Measurements from ENCODE around the gene PRMT3. TPM values are rescaled to one million over a fixed set of nuclear protein-coding genes. Genes with fewer than 3 reads are reported as not detected.
A peak's percentile ranks its signal among the peaks of the same experiment; 100 is the strongest.

Gene PRMT3
- total and polyA plus RNA-seq, 3 experiments from 2014 or later: 5.4 to 54.4 (median 50.0) TPM

DNA sequence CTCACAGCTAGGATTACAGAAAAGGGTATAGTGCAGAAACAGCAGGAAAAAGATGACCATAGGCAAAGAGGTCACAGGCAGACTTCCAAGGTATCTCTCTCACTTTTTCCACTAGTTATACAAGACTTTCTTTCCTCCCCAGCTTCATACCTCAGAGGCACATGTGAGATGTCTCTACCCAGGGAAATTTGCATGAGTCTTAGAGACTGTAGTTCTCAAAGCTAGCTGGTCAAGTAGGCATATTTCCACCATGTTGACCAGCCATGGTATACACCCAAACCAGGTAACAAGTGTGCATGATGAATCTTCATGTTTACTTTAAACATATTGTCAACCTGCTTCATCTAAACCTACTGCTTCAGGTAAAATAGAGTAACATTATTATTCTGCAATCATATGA, 27.9 kb downstream of the PRMT3 start:
- no peaks in the 10 kb centered on the region for H3K36me3 ChIP-seq (ENCODE audit: insufficient read depth, low read length)
- H3K4me1 Mint-ChIP-seq: peaks cover 1 to 13% (median 3%) of the 10 kb centered on the region in 3 donors
- peaks cover 0 to 2% of the 10 kb centered on the region in 2 donors for H3K27me3 Mint-ChIP-seq
- DNase-seq: no peak
- H3K9me3 ChIP-seq (ENCODE audit: low read length): no peaks in the 10 kb centered on the region
- no peaks in the 10 kb centered on the region for H3K9me3 Mint-ChIP-seq
- no peak overlapping the region for H3K4me3 ChIP-seq (ENCODE audit: low read length)
- no peak overlapping the region for H3K4me3 Mint-ChIP-seq
- ChIA-PET POLR2A (no interaction called here), CTCF (no interaction called here)
- no peaks in the 10 kb centered on the region for H3K27me3 ChIP-seq (ENCODE audit: insufficient read depth, low read length, poor library complexity, severe bottlenecking)
- H3K27ac Mint-ChIP-seq: no peak overlapping the region
- no peak overlapping the region for H3K27ac ChIP-seq (ENCODE audit: low read depth, low read length)
- H3K36me3 Mint-ChIP-seq: peaks cover 12 to 75% (median 31%) of the 10 kb centered on the region in 3 donors
- no peaks in the 10 kb centered on the region for H3K4me1 ChIP-seq (ENCODE audit: insufficient read depth, low read length)

DNA sequence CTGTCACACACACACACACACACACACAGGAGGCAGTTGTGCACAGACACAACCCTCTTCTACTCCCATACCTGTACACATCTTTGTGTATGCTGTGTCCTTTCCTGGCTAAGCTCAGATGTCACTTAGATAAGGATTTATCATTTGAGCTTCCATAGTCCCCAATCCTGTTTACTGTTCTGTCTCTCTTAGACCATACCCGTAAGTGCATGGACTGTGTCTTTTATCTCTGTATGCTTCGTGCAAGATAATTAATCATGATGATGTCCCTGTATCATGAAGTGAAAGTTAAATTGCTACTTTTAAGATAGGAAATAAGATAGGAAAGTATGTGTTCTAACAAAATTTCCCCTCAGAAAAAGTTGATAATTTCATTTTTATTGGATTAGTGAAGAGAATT, 30.3 kb downstream of the PRMT3 start:
- ChIA-PET CTCF (no interaction called here), POLR2A (no interaction called here)
- Histone ChIP-seq H3K4me1 (ENCODE audit: insufficient read depth, low read length) (no peaks in the 10 kb centered on the region), H3K4me3 (ENCODE audit: low read length) (no peak overlapping the region), H3K9me3 (ENCODE audit: low read length) (no peaks in the 10 kb centered on the region), H3K27me3 (ENCODE audit: insufficient read depth, low read length, poor library complexity, severe bottlenecking) (no peaks in the 10 kb centered on the region), H3K27ac (ENCODE audit: low read depth, low read length) (no peak overlapping the region), H3K36me3 (ENCODE audit: insufficient read depth, low read length) (no peaks in the 10 kb centered on the region)
- Mint-ChIP-seq H3K4me1 (peaks cover 2 to 6% (median 3%) of the 10 kb centered on the region in 3 donors), H3K27me3 (peaks cover 0 to 2% of the 10 kb centered on the region in 2 donors), H3K36me3 (peaks cover 9 to 77% (median 33%) of the 10 kb centered on the region in 3 donors), H3K9me3 (no peaks in the 10 kb centered on the region), H3K4me3 (no peak overlapping the region), H3K27ac (peak overlapping the region in 3 of 8 donors; percentile 2 to 70 (median 12))
- DNase-seq: no peak

DNA sequence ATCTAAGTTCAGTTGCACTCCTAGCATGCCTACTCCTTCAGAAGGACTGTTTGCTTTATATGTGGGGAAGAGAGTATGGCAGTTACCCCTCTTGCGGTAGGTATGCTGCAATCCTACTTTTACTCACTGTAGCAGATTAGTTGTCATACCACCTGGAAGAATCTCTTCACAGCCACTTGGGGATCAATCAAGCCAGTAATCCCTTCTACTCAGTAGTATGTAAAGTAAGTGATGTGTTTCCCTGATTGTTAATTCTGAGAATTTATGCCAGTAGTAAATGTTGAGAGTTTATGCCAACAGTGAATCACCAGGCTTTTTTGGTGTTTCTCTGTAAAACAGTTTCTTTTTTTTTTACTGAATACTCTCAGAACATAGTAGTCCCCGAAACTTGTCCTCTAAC, 34.4 kb downstream of the PRMT3 start:
- H3K27ac Mint-ChIP-seq: no peak overlapping the region
- Histone ChIP-seq H3K27ac (ENCODE audit: low read depth, low read length) (no peak overlapping the region), H3K4me1 (ENCODE audit: insufficient read depth, low read length) (no peaks in the 10 kb centered on the region), H3K27me3 (ENCODE audit: insufficient read depth, low read length, poor library complexity, severe bottlenecking) (no peaks in the 10 kb centered on the region), H3K4me3 (ENCODE audit: low read length) (no peak overlapping the region), H3K9me3 (ENCODE audit: low read length) (no peaks in the 10 kb centered on the region), H3K36me3 (ENCODE audit: insufficient read depth, low read length) (no peaks in the 10 kb centered on the region)
- H3K9me3 Mint-ChIP-seq: no peaks in the 10 kb centered on the region
- peaks cover 0 to under 1% of the 10 kb centered on the region in 2 donors for H3K27me3 Mint-ChIP-seq
- ChIA-PET POLR2A (no interaction called here), CTCF (no interaction called here)
- H3K36me3 Mint-ChIP-seq: peaks cover 4 to 64% (median 27%) of the 10 kb centered on the region in 3 donors
- peaks cover 3 to 6% (median 5%) of the 10 kb centered on the region in 3 donors for H3K4me1 Mint-ChIP-seq
- no peak overlapping the region for H3K4me3 Mint-ChIP-seq
- DNase-seq: no peak

DNA sequence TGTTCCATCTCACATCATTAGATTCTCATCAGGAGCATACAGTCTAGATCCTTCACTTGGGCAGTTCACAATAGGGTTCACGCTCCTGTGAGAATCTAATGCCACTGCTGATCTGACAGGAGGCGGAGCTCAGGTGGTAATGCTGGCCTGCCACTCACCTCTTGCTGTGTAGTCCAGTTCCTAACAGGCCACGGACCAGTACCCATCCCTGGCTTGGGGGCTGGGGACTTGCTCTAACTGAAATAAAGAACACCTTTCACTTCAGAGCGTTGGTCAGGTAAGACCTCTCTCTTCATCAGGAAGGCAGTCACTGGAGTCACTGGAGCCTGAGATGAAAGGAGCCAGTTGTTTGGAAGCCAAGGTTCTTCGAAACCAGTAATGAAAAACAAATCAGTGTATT, 41.7 kb downstream of the PRMT3 start:
- CTCF ChIA-PET: no interaction called here
- no peaks in the 10 kb centered on the region for H3K27me3 Mint-ChIP-seq

DNA sequence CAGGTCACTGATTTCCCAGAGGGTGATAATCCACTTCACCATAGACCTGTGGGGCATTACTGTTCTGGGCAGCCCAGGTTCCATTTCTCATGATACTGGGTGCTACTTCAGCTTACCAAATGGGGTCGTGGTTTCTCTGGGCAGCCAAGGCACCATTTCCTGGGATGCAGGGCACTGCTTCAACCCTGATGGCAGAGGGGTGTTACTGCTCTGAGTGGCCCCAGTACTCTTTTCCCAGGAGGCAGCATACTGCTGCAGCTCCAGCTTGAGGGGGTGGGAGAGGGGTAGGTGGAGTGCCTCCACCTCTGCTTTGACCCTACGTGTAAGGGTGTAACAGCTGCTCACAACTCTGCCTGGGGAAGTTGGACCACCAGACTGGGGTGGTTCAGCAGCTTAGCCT, 51.1 kb downstream of the PRMT3 start:
- ChIA-PET POLR2A (no interaction called here), CTCF (interaction anchor here (1.1 kb wide), 1 partner anchor 10 kb away, joined by 3 read pairs; no protein-coding TSS in a partner anchor)
- no peaks in the 10 kb centered on the region for H3K27me3 Mint-ChIP-seq

More for the DNA sequence above, 41.7 kb downstream of the PRMT3 start:
- no peaks in the 10 kb centered on the region for H3K9me3 ChIP-seq (ENCODE audit: low read length)
- peak overlapping the region in 1 of 7 donors; percentile 51 for H3K4me3 Mint-ChIP-seq
- H3K4me1 Mint-ChIP-seq: peaks cover 0 to 6% (median 0%) of the 10 kb centered on the region in 3 donors
- no peaks in the 10 kb centered on the region for H3K4me1 ChIP-seq (ENCODE audit: insufficient read depth, low read length)
- H3K27ac ChIP-seq (ENCODE audit: low read depth, low read length): no peak overlapping the region
- H3K36me3 ChIP-seq (ENCODE audit: insufficient read depth, low read length): no peaks in the 10 kb centered on the region
- peak overlapping the region in 6 of 8 donors; percentile 5 to 88 (median 26) for H3K27ac Mint-ChIP-seq
- no peak for DNase-seq
- H3K4me3 ChIP-seq (ENCODE audit: low read length): no peak overlapping the region
- peaks cover 0 to 41% (median 6%) of the 10 kb centered on the region in 3 donors for H3K36me3 Mint-ChIP-seq
- no peaks in the 10 kb centered on the region for H3K9me3 Mint-ChIP-seq
- POLR2A ChIA-PET: no interaction called here
- no peaks in the 10 kb centered on the region for H3K27me3 ChIP-seq (ENCODE audit: insufficient read depth, low read length, poor library complexity, severe bottlenecking)

DNA sequence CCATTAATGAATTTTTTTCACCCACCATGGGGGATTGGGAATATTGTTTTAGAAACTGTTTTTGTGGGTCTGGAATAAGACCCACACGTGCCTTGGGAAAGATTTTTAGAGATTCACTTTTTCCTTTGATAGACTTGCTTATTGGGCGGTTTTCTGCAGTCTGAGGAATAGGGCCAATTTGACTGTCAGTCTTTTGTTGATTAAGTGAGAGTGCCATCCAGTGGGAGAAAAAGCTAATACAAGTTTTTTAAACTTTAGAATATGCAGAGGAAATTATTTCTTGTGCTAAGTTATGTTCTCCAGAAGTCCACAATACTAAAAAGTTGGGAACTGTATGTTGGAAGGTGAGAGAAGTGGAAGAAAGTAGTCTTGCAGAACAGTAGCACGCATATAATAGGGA, 56.1 kb downstream of the PRMT3 start:
- Histone ChIP-seq H3K27ac (ENCODE audit: low read depth, low read length) (no peak overlapping the region), H3K4me3 (ENCODE audit: low read length) (no peak overlapping the region), H3K4me1 (ENCODE audit: insufficient read depth, low read length) (no peaks in the 10 kb centered on the region), H3K27me3 (ENCODE audit: insufficient read depth, low read length, poor library complexity, severe bottlenecking) (no peaks in the 10 kb centered on the region), H3K9me3 (ENCODE audit: low read length) (no peaks in the 10 kb centered on the region), H3K36me3 (ENCODE audit: insufficient read depth, low read length) (peaks cover 3% of the 10 kb centered on the region)
- no peak for DNase-seq
- ChIA-PET POLR2A (no interaction called here), CTCF (interaction anchor here (1.2 kb wide), 1 partner anchor 316 kb away, joined by 3 read pairs; no protein-coding TSS in a partner anchor)
- Mint-ChIP-seq H3K9me3 (no peaks in the 10 kb centered on the region), H3K4me1 (peaks cover 0 to 5% (median 1%) of the 10 kb centered on the region in 3 donors), H3K36me3 (peaks cover 0 to 25% (median 1%) of the 10 kb centered on the region in 3 donors), H3K27me3 (no peaks in the 10 kb centered on the region), H3K27ac (peak overlapping the region in 1 of 8 donors; percentile 45), H3K4me3 (no peak overlapping the region)

More for the DNA sequence above, 51.1 kb downstream of the PRMT3 start:
- no peaks in the 10 kb centered on the region for H3K4me1 ChIP-seq (ENCODE audit: insufficient read depth, low read length)
- H3K9me3 Mint-ChIP-seq: no peaks in the 10 kb centered on the region
- peaks cover 3% of the 10 kb centered on the region for H3K36me3 ChIP-seq (ENCODE audit: insufficient read depth, low read length)
- no peak overlapping the region for H3K4me3 ChIP-seq (ENCODE audit: low read length)
- H3K27me3 ChIP-seq (ENCODE audit: insufficient read depth, low read length, poor library complexity, severe bottlenecking): no peaks in the 10 kb centered on the region
- H3K4me3 Mint-ChIP-seq: no peak overlapping the region
- H3K36me3 Mint-ChIP-seq: peaks cover 15 to 40% (median 17%) of the 10 kb centered on the region in 3 donors
- DNase-seq: no peak
- H3K27ac ChIP-seq (ENCODE audit: low read depth, low read length): no peak overlapping the region
- peaks cover 10 to 15% (median 15%) of the 10 kb centered on the region in 3 donors for H3K4me1 Mint-ChIP-seq
- no peaks in the 10 kb centered on the region for H3K9me3 ChIP-seq (ENCODE audit: low read length)
- H3K27ac Mint-ChIP-seq: no peak overlapping the region

DNA sequence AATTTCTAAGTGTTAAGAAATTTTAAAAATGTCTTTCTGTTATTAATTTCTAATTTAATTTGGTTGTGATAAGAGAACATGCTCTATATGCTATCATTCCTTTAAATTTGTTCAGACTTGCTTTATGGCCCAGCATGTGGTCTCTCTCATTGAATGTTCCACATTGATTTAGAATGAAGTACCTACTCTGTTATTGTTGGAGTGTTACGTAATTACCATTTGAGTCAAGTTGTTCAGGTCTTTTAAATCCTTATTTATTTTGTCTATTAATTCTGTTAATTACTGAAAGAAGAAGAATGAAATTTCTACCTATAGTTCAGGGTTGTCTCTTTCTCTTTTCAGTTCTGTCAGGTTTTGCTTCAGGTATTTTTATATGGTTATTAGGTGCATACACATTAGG, 57.0 kb downstream of the PRMT3 start:
- peaks cover 0 to 5% (median 0%) of the 10 kb centered on the region in 3 donors for H3K4me1 Mint-ChIP-seq
- POLR2A ChIA-PET: no interaction called here
- Histone ChIP-seq H3K4me1 (ENCODE audit: insufficient read depth, low read length) (no peaks in the 10 kb centered on the region), H3K36me3 (ENCODE audit: insufficient read depth, low read length) (no peaks in the 10 kb centered on the region), H3K27me3 (ENCODE audit: insufficient read depth, low read length, poor library complexity, severe bottlenecking) (no peaks in the 10 kb centered on the region), H3K4me3 (ENCODE audit: low read length) (no peak overlapping the region), H3K27ac (ENCODE audit: low read depth, low read length) (no peak overlapping the region), H3K9me3 (ENCODE audit: low read length) (no peaks in the 10 kb centered on the region)
- H3K27ac Mint-ChIP-seq: no peak overlapping the region
- H3K9me3 Mint-ChIP-seq: no peaks in the 10 kb centered on the region
- H3K27me3 Mint-ChIP-seq: no peaks in the 10 kb centered on the region
- H3K36me3 Mint-ChIP-seq: peaks cover 0 to 25% (median 1%) of the 10 kb centered on the region in 3 donors
- CTCF ChIA-PET: no interaction called here
- DNase-seq: no peak
- H3K4me3 Mint-ChIP-seq: no peak overlapping the region

DNA sequence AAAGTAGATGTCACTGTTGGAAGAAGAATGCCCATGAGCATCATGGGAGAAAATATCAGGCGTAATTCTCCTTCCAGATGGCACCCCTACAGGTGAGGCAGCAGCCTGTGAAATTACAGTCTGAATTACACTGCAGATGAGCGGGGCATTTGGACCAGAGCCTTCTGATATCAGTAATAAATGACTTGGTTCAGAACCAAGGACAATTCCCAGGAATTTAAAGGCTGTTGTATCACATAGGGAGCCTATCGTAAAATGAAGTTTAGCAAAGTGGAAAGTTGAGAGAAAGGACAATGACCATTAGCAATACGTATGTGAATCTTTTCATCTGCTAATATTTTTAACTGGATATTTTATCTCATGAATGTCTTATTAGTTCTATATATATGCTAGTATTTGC, 61.3 kb downstream of the PRMT3 start:
- Histone ChIP-seq H3K27ac (ENCODE audit: low read depth, low read length) (no peak overlapping the region), H3K27me3 (ENCODE audit: insufficient read depth, low read length, poor library complexity, severe bottlenecking) (no peaks in the 10 kb centered on the region), H3K9me3 (ENCODE audit: low read length) (no peaks in the 10 kb centered on the region), H3K4me1 (ENCODE audit: insufficient read depth, low read length) (no peaks in the 10 kb centered on the region), H3K36me3 (ENCODE audit: insufficient read depth, low read length) (no peaks in the 10 kb centered on the region), H3K4me3 (ENCODE audit: low read length) (no peak overlapping the region)
- POLR2A ChIA-PET: no interaction called here
- Mint-ChIP-seq H3K4me1 (peaks cover 10 to 15% (median 14%) of the 10 kb centered on the region in 3 donors), H3K36me3 (peaks cover 0 to 39% (median 9%) of the 10 kb centered on the region in 3 donors), H3K4me3 (no peak overlapping the region), H3K27ac (no peak overlapping the region), H3K9me3 (no peaks in the 10 kb centered on the region), H3K27me3 (no peaks in the 10 kb centered on the region)
- DNase-seq: no peak
- CTCF ChIA-PET: no interaction called here
